ENCODE data around the gene TOR1B. TPM values are rescaled to one million over a fixed set of nuclear protein-coding genes. Genes with fewer than 3 reads are reported as not detected.

The TOR1B gene, protein sequence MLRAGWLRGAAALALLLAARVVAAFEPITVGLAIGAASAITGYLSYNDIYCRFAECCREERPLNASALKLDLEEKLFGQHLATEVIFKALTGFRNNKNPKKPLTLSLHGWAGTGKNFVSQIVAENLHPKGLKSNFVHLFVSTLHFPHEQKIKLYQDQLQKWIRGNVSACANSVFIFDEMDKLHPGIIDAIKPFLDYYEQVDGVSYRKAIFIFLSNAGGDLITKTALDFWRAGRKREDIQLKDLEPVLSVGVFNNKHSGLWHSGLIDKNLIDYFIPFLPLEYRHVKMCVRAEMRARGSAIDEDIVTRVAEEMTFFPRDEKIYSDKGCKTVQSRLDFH
- total RNA-seq = 10 to 100 TPM; 15.2 to 16.9 TPM
- polyA plus RNA-seq (2013, experiment 1 of 2) = 18.2 TPM
- polyA plus RNA-seq (2013, experiment 2 of 2) = 15.5 TPM
- long read RNA-seq, experiment 1, partial matches to known transcripts = 4 of 7 reads
- long read RNA-seq, experiment 1, other reads (novel, unspliced or antisense) = 1 of 7 reads
- long read RNA-seq, experiment 2, transcript TOR1B-201 (5 exons, 2,769 nt) = major isoform, 18 of 27 reads
- long read RNA-seq, experiment 2, partial matches to known transcripts = 2 of 27 reads
- long read RNA-seq, experiment 2, other reads (novel, unspliced or antisense) = 6 of 27 reads
- long read RNA-seq, experiment 3, transcript TOR1B-201 (5 exons, 2,769 nt) = major isoform, 21 of 32 reads
- long read RNA-seq, experiment 3, partial matches to known transcripts = 2 of 32 reads
- long read RNA-seq, experiment 3, other reads (novel, unspliced or antisense) = 8 of 32 reads
- long read RNA-seq, experiment 4, partial matches to known transcripts = 0 of 10 reads
- long read RNA-seq, experiment 4, other reads (novel, unspliced or antisense) = 8 of 10 reads

DNA sequence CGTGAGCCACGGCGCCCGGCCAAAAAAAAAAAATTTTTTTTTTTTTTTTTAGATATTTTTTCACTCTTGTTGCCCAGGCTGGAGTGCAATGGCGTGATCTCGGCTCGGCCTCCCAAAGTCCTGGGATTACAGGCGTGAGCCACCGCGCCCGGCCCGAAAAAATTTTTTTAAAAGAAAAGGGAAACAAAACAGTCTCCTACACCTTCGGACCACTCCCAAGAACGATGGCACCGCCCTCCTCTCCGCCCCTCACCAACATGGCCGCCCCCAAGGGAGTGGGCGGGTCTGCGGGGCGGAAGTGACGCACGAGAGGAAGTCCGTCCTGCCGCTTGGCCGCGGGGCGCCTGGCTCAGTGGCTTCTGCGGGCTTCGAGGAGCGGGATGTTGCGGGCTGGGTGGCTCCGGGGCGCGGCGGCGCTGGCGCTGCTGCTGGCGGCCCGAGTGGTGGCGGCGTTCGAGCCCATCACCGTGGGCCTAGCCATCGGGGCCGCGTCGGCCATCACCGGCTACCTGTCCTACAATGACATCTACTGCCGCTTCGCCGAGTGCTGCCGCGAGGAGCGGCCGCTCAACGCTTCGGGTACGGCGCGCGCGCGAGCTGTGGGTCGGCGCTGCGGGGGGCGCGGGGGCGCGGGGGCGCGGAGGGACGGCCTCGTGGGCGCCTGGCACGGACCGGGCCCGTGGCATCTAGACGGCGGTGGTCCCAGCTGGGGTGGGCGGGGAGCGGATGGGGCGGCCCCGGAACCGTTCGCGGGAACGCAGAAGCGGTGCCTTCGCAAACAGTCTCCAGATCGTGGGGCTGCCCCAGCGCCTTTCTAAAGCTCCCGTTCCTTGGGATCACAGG lies at the start of gene TOR1B:
Gene TOR1B, plus strand, starts transcription at position 352 of the 843 bp plus-strand sequence. Its CDS starts 29 bp downstream, at position 381.
- peak within 1 kb of the TSS; percentile 49 for H3K27ac ChIP-seq (ENCODE audit: low read depth, low read length)
- TF ChIP-seq, protein P1, sequence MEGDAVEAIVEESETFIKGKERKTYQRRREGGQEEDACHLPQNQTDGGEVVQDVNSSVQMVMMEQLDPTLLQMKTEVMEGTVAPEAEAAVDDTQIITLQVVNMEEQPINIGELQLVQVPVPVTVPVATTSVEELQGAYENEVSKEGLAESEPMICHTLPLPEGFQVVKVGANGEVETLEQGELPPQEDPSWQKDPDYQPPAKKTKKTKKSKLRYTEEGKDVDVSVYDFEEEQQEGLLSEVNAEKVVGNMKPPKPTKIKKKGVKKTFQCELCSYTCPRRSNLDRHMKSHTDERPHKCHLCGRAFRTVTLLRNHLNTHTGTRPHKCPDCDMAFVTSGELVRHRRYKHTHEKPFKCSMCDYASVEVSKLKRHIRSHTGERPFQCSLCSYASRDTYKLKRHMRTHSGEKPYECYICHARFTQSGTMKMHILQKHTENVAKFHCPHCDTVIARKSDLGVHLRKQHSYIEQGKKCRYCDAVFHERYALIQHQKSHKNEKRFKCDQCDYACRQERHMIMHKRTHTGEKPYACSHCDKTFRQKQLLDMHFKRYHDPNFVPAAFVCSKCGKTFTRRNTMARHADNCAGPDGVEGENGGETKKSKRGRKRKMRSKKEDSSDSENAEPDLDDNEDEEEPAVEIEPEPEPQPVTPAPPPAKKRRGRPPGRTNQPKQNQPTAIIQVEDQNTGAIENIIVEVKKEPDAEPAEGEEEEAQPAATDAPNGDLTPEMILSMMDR (conservative IDR thresholded peaks at IDR 0.05) = no peak
- H3K4me1 Mint-ChIP-seq = peaks cover 15% of the 10 kb centered on the region

DNA sequence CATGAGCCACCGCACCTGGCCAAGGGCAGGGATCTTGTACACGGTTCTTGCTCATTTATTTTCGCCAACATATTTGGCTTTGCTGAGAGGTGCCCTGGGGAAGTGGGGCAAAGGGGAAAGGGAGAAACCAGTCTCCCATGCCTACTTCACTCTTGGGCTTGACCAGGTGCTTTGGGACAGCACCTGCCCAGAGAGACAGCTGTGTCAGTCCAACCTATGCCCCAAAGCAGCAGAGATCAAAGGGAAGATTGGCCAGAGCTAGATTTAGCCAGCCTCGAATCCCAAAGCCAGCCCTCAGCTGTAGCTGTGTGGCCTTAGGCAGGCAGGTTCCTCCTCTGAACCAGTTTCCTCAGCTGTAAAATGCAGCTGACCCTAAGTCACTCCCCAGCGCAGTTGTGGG lies 47.8 kb upstream of the TOR1B start:
- WGBS, 2 experiments (ENCODE audit: insufficient coverage in 1 of 2, insufficient read length in 1 of 2) = 88 to 91% methylated on average over 5 of the region's 5 CpGs
- no peak overlapping the region for H3K4me3 Mint-ChIP-seq
- H3K4me1 Mint-ChIP-seq = peaks cover 9% of the 10 kb centered on the region
- TF ChIP-seq, protein P1 (conservative IDR thresholded peaks at IDR 0.05) = no peak
- no peak overlapping the region for H3K27ac Mint-ChIP-seq
- no peaks in the 10 kb centered on the region for H3K36me3 Mint-ChIP-seq (ENCODE audit: low read depth)
- no peaks in the 10 kb centered on the region for H3K27me3 ChIP-seq (ENCODE audit: control insufficient read depth, insufficient read depth, low read length, poor library complexity, severe bottlenecking)
- no peak overlapping the region for H3K27ac ChIP-seq (ENCODE audit: low read depth, low read length)
- peaks cover 18% of the 10 kb centered on the region for H3K27me3 Mint-ChIP-seq (ENCODE audit: insufficient read depth)
- no peaks in the 10 kb centered on the region for H3K4me1 ChIP-seq (ENCODE audit: control insufficient read depth, insufficient read depth, low read length)
- H3K9ac ChIP-seq (ENCODE audit: extremely low read depth, low read length, poor library complexity, severe bottlenecking) = no peak overlapping the region
- H3K36me3 ChIP-seq (ENCODE audit: control insufficient read depth, insufficient read depth, low read length) = no peaks in the 10 kb centered on the region
- no peak for DNase-seq
- no peak overlapping the region for H3K4me3 ChIP-seq (ENCODE audit: low read length)
- H3K9me3 ChIP-seq (ENCODE audit: control insufficient read depth, low read length) = no peaks in the 10 kb centered on the region
- H3K9me3 Mint-ChIP-seq = no peaks in the 10 kb centered on the region

More for the DNA sequence above, at the start of gene TOR1B:
- Mint-ChIP-seq H3K36me3 (ENCODE audit: low read depth) (peaks cover 17% of the 10 kb centered on the region), H3K9me3 (no peaks in the 10 kb centered on the region), H3K4me3 (peak within 1 kb of the TSS; percentile 71), H3K27ac (peak within 1 kb of the TSS; percentile 76), H3K27me3 (ENCODE audit: insufficient read depth) (peaks cover 32% of the 10 kb centered on the region)
- H3K36me3 ChIP-seq (ENCODE audit: control insufficient read depth, insufficient read depth, low read length) = peaks cover 6% of the 10 kb centered on the region
- peaks cover 6% of the 10 kb centered on the region for H3K4me1 ChIP-seq (ENCODE audit: control insufficient read depth, insufficient read depth, low read length)
- H3K9ac ChIP-seq (ENCODE audit: extremely low read depth, low read length, poor library complexity, severe bottlenecking) = peak within 1 kb of the TSS; percentile 38
- peaks cover 5% of the 10 kb centered on the region for H3K27me3 ChIP-seq (ENCODE audit: control insufficient read depth, insufficient read depth, low read length, poor library complexity, severe bottlenecking)
- H3K9me3 ChIP-seq (ENCODE audit: control insufficient read depth, low read length) = no peaks in the 10 kb centered on the region
- peak within 1 kb of the TSS; percentile 94 for H3K4me3 ChIP-seq (ENCODE audit: low read length)
- peak; percentile 98 for DNase-seq
- WGBS, 2 experiments (ENCODE audit: insufficient coverage in 1 of 2, insufficient read length in 1 of 2) = 4 to 21% methylated on average over 19 to 93 of the region's 93 CpGs

DNA sequence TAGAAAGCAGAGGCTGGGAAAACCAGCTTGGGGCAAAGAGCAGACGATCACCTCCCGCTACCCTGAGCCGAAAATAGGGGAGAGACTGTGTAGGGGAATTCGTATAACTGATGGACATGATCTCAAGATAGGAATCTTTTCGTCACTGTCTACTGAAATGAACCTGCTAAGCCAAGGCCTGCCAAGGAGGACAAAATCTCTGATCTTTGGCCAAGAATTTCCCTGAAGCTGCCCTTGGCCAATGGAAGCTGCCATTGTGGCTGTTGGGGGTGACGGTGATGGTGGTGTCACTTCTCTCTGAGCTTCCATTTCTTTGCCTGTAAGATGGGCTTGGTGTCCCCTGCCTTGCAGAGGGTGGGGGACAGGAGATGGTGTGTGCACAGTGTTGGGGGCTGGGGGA lies 46.8 kb upstream of the TOR1B start:
- H3K36me3 ChIP-seq (ENCODE audit: control insufficient read depth, insufficient read depth, low read length) = no peaks in the 10 kb centered on the region
- 95 to 96% methylated on average over 5 to 6 of the region's 6 CpGs for WGBS, 2 experiments (ENCODE audit: insufficient coverage in 1 of 2, insufficient read length in 1 of 2)
- H3K4me3 ChIP-seq (ENCODE audit: low read length) = no peak overlapping the region
- no peaks in the 10 kb centered on the region for H3K27me3 ChIP-seq (ENCODE audit: control insufficient read depth, insufficient read depth, low read length, poor library complexity, severe bottlenecking)
- peaks cover 7% of the 10 kb centered on the region for H3K4me1 Mint-ChIP-seq
- no peak overlapping the region for H3K27ac Mint-ChIP-seq
- no peak overlapping the region for H3K27ac ChIP-seq (ENCODE audit: low read depth, low read length)
- H3K27me3 Mint-ChIP-seq (ENCODE audit: insufficient read depth) = peaks cover 18% of the 10 kb centered on the region
- no peaks in the 10 kb centered on the region for H3K9me3 Mint-ChIP-seq
- no peaks in the 10 kb centered on the region for H3K9me3 ChIP-seq (ENCODE audit: control insufficient read depth, low read length)
- no peak overlapping the region for H3K9ac ChIP-seq (ENCODE audit: extremely low read depth, low read length, poor library complexity, severe bottlenecking)
- H3K36me3 Mint-ChIP-seq (ENCODE audit: low read depth) = no peaks in the 10 kb centered on the region
- DNase-seq = no peak
- no peak overlapping the region for H3K4me3 Mint-ChIP-seq
- TF ChIP-seq, protein P1 (conservative IDR thresholded peaks at IDR 0.05) = no peak
- no peaks in the 10 kb centered on the region for H3K4me1 ChIP-seq (ENCODE audit: control insufficient read depth, insufficient read depth, low read length)

Data from endodermal cell (in vitro differentiated cells).